ENCODE results near the gene OGFOD3.

- TF ChIP-seq REST (IDR thresholded peaks at IDR 0.05; ENCODE audit: low read depth), result no peak
- TF ChIP-seq TAF1 (IDR thresholded peaks at IDR 0.05; ENCODE audit: low read depth), result no peak
- no peak for TF ChIP-seq CEBPB (IDR thresholded peaks at IDR 0.05)
- TF ChIP-seq EP300 (IDR thresholded peaks at IDR 0.05; ENCODE audit: borderline replicate concordance), result no peak
- TF ChIP-seq TEAD4 (IDR thresholded peaks at IDR 0.05), result no peak
- no peak for TF ChIP-seq MAX (IDR thresholded peaks at IDR 0.05)
- no peak for TF ChIP-seq RAD21 (IDR thresholded peaks at IDR 0.05; ENCODE audit: low read depth)
- TF ChIP-seq NFIC (IDR thresholded peaks at IDR 0.05), result no peak
- TF ChIP-seq TCF12 (IDR thresholded peaks at IDR 0.05; ENCODE audit: low read depth), result no peak
- no peak for TF ChIP-seq CREB1 (IDR thresholded peaks at IDR 0.05; ENCODE audit: low read depth)
- TF ChIP-seq USF1 (IDR thresholded peaks at IDR 0.05), result no peak
Measured at GRCh38 chr17:82446649-82447048, 28.3 kb upstream of the OGFOD3 start.

All from Ishikawa (cell line).